Measurements from ENCODE around the gene SDR42E2.

GRCh38 chr16:22141767-22142166, 20.5 kb upstream of the SDR42E2 start:
- no peak for TF ChIP-seq CTCF (IDR thresholded peaks at IDR 0.05)
- TF ChIP-seq EP300 (IDR thresholded peaks at IDR 0.05): no peak
